IMR-90 (cell line): Measurements from ENCODE around the gene NDST1. TPM values are rescaled to one million over a fixed set of nuclear protein-coding genes. Genes with fewer than 3 reads are reported as not detected.

Source experiments
- ATAC-seq: fragments of 200-7000 bp; cut with Tn5 transposase; 2 replicates; pipeline ENCODE4 v1.9.1; 2020; ENCODE audit warnings: low read depth, mild to moderate bottlenecking, moderate library complexity
- BruUV-seq: library from RNA; stranded (reverse); fragments of 400-500 nt; replicated peaks from 2 replicates; lab custom pipeline; 2021; lab: Mats Ljungman, UMichigan
- CTCF ChIA-PET: fragments of 300-600 bp; formaldehyde crosslinking; extraction: SDS; loops from one replicate; lab custom pipeline; 2021; ENCODE audit warnings: antibody characterized with exemption; lab: Yijun Ruan, JAX
- POLR2A ChIA-PET: fragments of 300-600 bp; sonication (Branson Sonifier 250); formaldehyde crosslinking; loops from one replicate; lab custom pipeline; 2022; ENCODE audit warnings: antibody characterized with exemption; ENCODE audit not compliant: unreplicated experiment; lab: Charles Lee
- DNase-seq: peaks from one replicate; pipeline ENCODE4 v3.0.0; 2013
- H2AFZ ChIP-seq: replicated peaks from 2 replicates; pipeline ENCODE3; 2013; ENCODE audit warnings: low read length, mild to moderate bottlenecking; ENCODE audit not compliant: poor library complexity
- H2AK5ac ChIP-seq: 2 replicates; pipeline ENCODE4 v1.6.1; 2013; ENCODE audit warnings: low read depth, low read length, inconsistent platforms
- H2AK9ac ChIP-seq: replicated peaks from 2 replicates; pipeline ENCODE3; 2013; ENCODE audit warnings: mild to moderate bottlenecking, low read depth, low read length, moderate library complexity; ENCODE audit not compliant: poor library complexity
- H2BK120ac ChIP-seq: 2 replicates; pipeline ENCODE4 v1.6.1; 2013; ENCODE audit warnings: low read depth, low read length, inconsistent platforms
- H2BK15ac ChIP-seq: 3 replicates; pipeline ENCODE4 v1.6.1; 2013; ENCODE audit warnings: low read depth, low read length, inconsistent platforms
- H2BK20ac ChIP-seq: 2 replicates; pipeline ENCODE4 v1.6.1; 2013; ENCODE audit warnings: low read depth, mild to moderate bottlenecking, inconsistent platforms, low read length, moderate library complexity
- H2BK5ac ChIP-seq: 2 replicates; pipeline ENCODE4 v1.6.1; 2013; ENCODE audit warnings: mild to moderate bottlenecking, low read depth, low read length, inconsistent platforms; ENCODE audit not compliant: poor library complexity, severe bottlenecking
- H3K14ac ChIP-seq: replicated peaks from 2 replicates; pipeline ENCODE4 v1.6.1; 2013; ENCODE audit warnings: low read depth, low read length, inconsistent platforms
- H3K18ac ChIP-seq: 2 replicates; pipeline ENCODE4 v1.6.1; 2013; ENCODE audit warnings: low read depth, low read length, control low read depth
- H3K23ac ChIP-seq: 2 replicates; pipeline ENCODE4 v1.6.1; 2013; ENCODE audit warnings: low read depth, low read length, inconsistent platforms
- H3K27ac ChIP-seq: 2 replicates; pipeline ENCODE4 v1.5.1; 2013; ENCODE audit warnings: mild to moderate bottlenecking, control low read depth, low read length; ENCODE audit not compliant: insufficient read depth
- H3K27me3 ChIP-seq: 2 replicates; pipeline ENCODE4 v1.6.1; 2013; ENCODE audit warnings: low read length; ENCODE audit not compliant: control insufficient read depth, insufficient read depth
- H3K36me3 ChIP-seq: 2 replicates; pipeline ENCODE4 v1.6.1; 2013; ENCODE audit warnings: low read length, mixed read lengths; ENCODE audit not compliant: control insufficient read depth, insufficient read depth
- H3K4ac ChIP-seq: 2 replicates; pipeline ENCODE4 v1.6.1; 2013; ENCODE audit warnings: low read depth, low read length, inconsistent platforms
- H3K4me1 ChIP-seq: 2 replicates; pipeline ENCODE4 v1.6.1; 2013; ENCODE audit warnings: low read length, mixed read lengths; ENCODE audit not compliant: control insufficient read depth, insufficient read depth
- H3K4me2 ChIP-seq: 2 replicates; pipeline ENCODE4 v1.6.1; 2013; ENCODE audit warnings: low read depth, mild to moderate bottlenecking, control low read depth, low read length, moderate library complexity
- H3K4me3 ChIP-seq: 2 replicates; pipeline ENCODE4 v1.5.1; 2013; ENCODE audit warnings: low read depth, mild to moderate bottlenecking, control low read depth, low read length, moderate library complexity; ENCODE audit not compliant: insufficient read depth
- H3K56ac ChIP-seq: 2 replicates; pipeline ENCODE4 v1.6.1; 2013; ENCODE audit warnings: low read length, inconsistent platforms; ENCODE audit not compliant: insufficient read depth; ENCODE audit errors: extremely low read depth
- H3K79me1 ChIP-seq, 2 experiments: 2 replicates each; pipeline ENCODE4 v1.6.1; 2013; ENCODE audit warnings: low read length in 2 of 2, inconsistent platforms in 1 of 2, low read depth in 1 of 2
- H3K9ac ChIP-seq: 2 replicates; pipeline ENCODE4 v1.6.1; 2013; ENCODE audit warnings: low read depth, low read length, control low read depth
- H3K9me1 ChIP-seq: 2 replicates; pipeline ENCODE4 v1.6.1; 2013; ENCODE audit warnings: low read length, inconsistent platforms; ENCODE audit not compliant: insufficient read depth
- H3K9me3 ChIP-seq: 2 replicates; pipeline ENCODE4 v1.6.1; 2013; ENCODE audit warnings: low read length; ENCODE audit not compliant: control insufficient read depth, insufficient read depth
- H4K20me1 ChIP-seq: 2 replicates; pipeline ENCODE4 v1.6.1; 2013; ENCODE audit warnings: low read length, inconsistent platforms; ENCODE audit not compliant: insufficient read depth
- H4K5ac ChIP-seq: 2 replicates; pipeline ENCODE4 v1.6.1; 2013; ENCODE audit warnings: mild to moderate bottlenecking, low read depth, low read length, control low read depth
- H4K8ac ChIP-seq, 2 experiments: 2 replicates each; pipeline ENCODE4 v1.6.1; 2013; ENCODE audit warnings: low read depth in 2 of 2, low read length in 2 of 2, control low read depth in 1 of 2, inconsistent platforms in 1 of 2
- H4K91ac ChIP-seq: 2 replicates; pipeline ENCODE4 v1.6.1; 2013; ENCODE audit warnings: low read depth, low read length, inconsistent platforms; ENCODE audit not compliant: insufficient read depth
- CEBPB ChIP-seq: IDR thresholded peaks from 2 replicates; pipeline ENCODE4 v1.6.1; 2012; ENCODE audit warnings: low read depth, low read length, improper control_type of control experiment
- CHD1 ChIP-seq: IDR thresholded peaks from 2 replicates; pipeline ENCODE4 v1.6.1; 2012; ENCODE audit warnings: low read depth, low read length, improper control_type of control experiment
- MAFK ChIP-seq: IDR thresholded peaks from 2 replicates; pipeline ENCODE4 v1.6.1; 2012; ENCODE audit warnings: low read depth, low read length, improper control_type of control experiment
- MAZ ChIP-seq: IDR thresholded peaks from 2 replicates; pipeline ENCODE4 v1.6.1; 2012; ENCODE audit warnings: low read depth, mild to moderate bottlenecking, low read length, improper control_type of control experiment, moderate library complexity, borderline replicate concordance
- NFE2L2 ChIP-seq: fragments of 150-350 bp; IDR thresholded peaks from 2 replicates; pipeline ENCODE4 v1.6.1; 2016; ENCODE audit warnings: low read depth, mild to moderate bottlenecking, low read length
- RAD21 ChIP-seq: IDR thresholded peaks from 2 replicates; pipeline ENCODE4 v1.6.1; 2012; ENCODE audit warnings: low read length, improper control_type of control experiment
- RCOR1 ChIP-seq: IDR thresholded peaks from 2 replicates; pipeline ENCODE4 v1.6.1; 2012; ENCODE audit warnings: mild to moderate bottlenecking, low read length, improper control_type of control experiment; ENCODE audit not compliant: insufficient replicate concordance
- WGBS, 2 experiments: methylation state at CpG; one replicate each; pipeline versions ENCODE4 v1.1.5 to v1.1.7; 2013; ENCODE audit warnings: missing lambda C conversion rate in 2 of 2; ENCODE audit not compliant: insufficient read length in 1 of 2; ENCODE audit errors: extremely low coverage in 2 of 2; 5-methylcytosine and 5-hydroxymethylcytosine counted together
- dilution Hi-C: fragments of 300-500 bp; cut with HindIII; formaldehyde crosslinking; loops from one replicate; pipeline ENCODE4 v1.14.3; 2018; ENCODE audit warnings: low sequenced_read_pairs; ENCODE audit not compliant: unreplicated experiment
- in situ Hi-C: fragments of 300-500 bp; cut with MboI; formaldehyde crosslinking; loops from 3 replicates; pipeline ENCODE4 v1.14.3; 2019; ENCODE audit warnings: low sequenced_read_pairs, inconsistent platforms, mixed read lengths
- intact Hi-C: fragments of 100-400 bp; cut with micrococcal nuclease; formaldehyde crosslinking; loops from 2 replicates; pipeline ENCODE4 v1.10.0; 2022
- polyA plus RNA-seq, 3 experiments: library from polyadenylated mRNA; depleted of rRNA; stranded (reverse); fragments of >200 nt; gene quantifications; 2 replicates each; pipeline ENCODE4 v1.2.3, GENCODE V29; 2012; ENCODE audit warnings: low replicate concordance in 1 of 3
- total RNA-seq: library from RNA; depleted of rRNA; stranded (reverse); fragments of >200 nt; gene quantifications from 2 replicates; pipeline ENCODE4 v1.2.3, GENCODE V29; 2012

Gene NDST1
- total and polyA plus RNA-seq, 2 of the 4 experiments (the other 2 are of a cell fraction), result 30.5 to 80.4 TPM

DNA sequence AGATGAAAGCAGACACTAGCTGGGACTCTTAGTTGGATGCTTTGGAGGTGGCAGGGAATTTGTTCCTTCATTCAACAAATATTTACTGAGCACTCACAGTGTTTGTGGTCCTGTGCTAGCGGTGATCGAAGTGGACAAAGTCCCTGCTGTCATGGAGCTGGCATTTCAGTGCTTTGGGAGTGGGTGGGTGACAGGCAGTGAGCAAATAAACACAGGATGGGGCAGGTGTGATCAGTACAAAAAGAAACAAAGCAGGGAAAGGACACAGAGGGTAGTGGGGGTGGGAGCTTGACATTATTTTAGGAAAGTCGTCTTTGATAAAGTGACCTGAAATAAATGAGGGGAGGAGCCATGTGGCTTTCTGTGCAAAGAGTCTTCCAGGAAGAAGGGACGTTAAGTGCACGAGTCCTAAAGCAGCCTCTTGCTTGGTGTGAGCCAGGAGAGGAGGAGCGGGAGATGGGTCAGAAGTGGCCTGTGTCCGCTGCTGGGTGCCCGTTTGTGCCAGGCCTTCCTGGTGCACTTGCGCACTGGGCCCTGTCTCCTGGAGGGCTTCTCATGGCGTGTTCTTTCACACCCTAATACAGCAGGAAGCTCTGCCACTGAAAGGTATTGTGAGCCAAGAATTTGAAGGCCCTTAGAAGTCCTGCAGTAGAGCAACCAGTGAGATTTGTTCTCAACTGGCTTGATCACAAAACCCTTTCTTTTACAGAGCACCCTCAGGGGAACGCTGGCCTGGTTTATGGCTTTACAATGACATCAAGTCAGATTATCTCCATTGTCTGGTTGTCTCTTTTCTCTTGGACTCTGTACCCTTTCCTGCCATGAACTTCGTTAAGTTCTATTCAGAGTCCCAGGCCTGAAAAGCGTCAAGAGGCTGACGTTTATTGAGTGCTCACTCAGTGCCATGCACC is 14.8 kb downstream of the NDST1 start:
- intact Hi-C loops (loop anchor here (1.0 kb wide), 2 partner anchors 36 to 64 kb away; no protein-coding TSS in a partner anchor), dilution Hi-C loops (no loop called here), in situ Hi-C loops (loop anchor here (5.0 kb wide), 1 partner anchor 60 kb away; no protein-coding TSS in a partner anchor)
- H3K18ac ChIP-seq, result no peak overlapping the region; the same call in 1 of the 2 replicates
- H2AK5ac ChIP-seq, result no peak overlapping the region; the same call in 1 of the 2 replicates
- no peak overlapping the region for H2BK120ac ChIP-seq
- TF ChIP-seq NFE2L2 (no peak), CHD1 (no peak), CEBPB (no peak), MAZ (no peak), RCOR1 (no peak), RAD21 (no peak), MAFK (no peak)
- 69% methylated on average over 11 of the region's 14 CpGs; no CpG with 5 or more reads in 1 of the 2 experiments for WGBS, 2 experiments
- H4K91ac ChIP-seq, result peak overlapping the region; percentile 48; the same call in 1 of the 2 replicates
- no peak overlapping the region for H3K4me2 ChIP-seq
- no peak overlapping the region for H4K5ac ChIP-seq
- DNase-seq (no peak), ATAC-seq (no peak)
- 0 out of 2 replicates have a peak overlapping the region, but pooled peaks have one; percentile 7 for H2BK20ac ChIP-seq
- no peak overlapping the region for H3K27ac ChIP-seq
- peak overlapping the region; percentile 54 for H3K4ac ChIP-seq
- H3K9ac ChIP-seq, result no peak overlapping the region
- no peak overlapping the region for H2BK5ac ChIP-seq
- H2AK9ac ChIP-seq, result peak overlapping the region; percentile 52
- POLR2A ChIA-PET, result no interaction called here
- no peaks in the 10 kb centered on the region for H3K27me3 ChIP-seq
- peaks cover 45 to 99% of the 10 kb centered on the region in 2 experiments for H3K79me1 ChIP-seq
- no peak overlapping the region for H3K56ac ChIP-seq
- no TSS peak for BruUV-seq
- no peak overlapping the region for H2AFZ ChIP-seq
- 0 out of 2 replicates have a peak overlapping the region, but pooled peaks have one; percentile 46 for H3K23ac ChIP-seq
- peaks cover 37% of the 10 kb centered on the region for H3K4me1 ChIP-seq
- H3K9me1 ChIP-seq, result peaks cover 42% of the 10 kb centered on the region
- no peak overlapping the region for H2BK15ac ChIP-seq
- H3K4me3 ChIP-seq, result no peak overlapping the region
- H3K36me3 ChIP-seq, result peaks cover 46% of the 10 kb centered on the region
- CTCF ChIA-PET, result interaction anchor here (0.6 to 1.6 kb wide), 2 partner anchors 11 to 71 kb away, joined by 3 to 5 read pairs; no protein-coding TSS in a partner anchor
- peaks cover 89% of the 10 kb centered on the region for H4K20me1 ChIP-seq
- no peak overlapping the region for H4K8ac ChIP-seq
- H3K9me3 ChIP-seq, result no peaks in the 10 kb centered on the region
- H3K14ac ChIP-seq, result peak overlapping the region; percentile 74
